HG03571 (cell line): ENCODE data around the gene TOR3A.

Source experiments
- ATAC-seq: cut with Tn5 transposase; IDR thresholded peaks from one replicate; pipeline ENCODE4 v1.9.1; 2021; ENCODE audit not compliant: unreplicated experiment

Gene TOR3A

GRCh38 chr1:179145521-179145920, 63.7 kb downstream of the TOR3A start:
- no peak for ATAC-seq
